Loucy (cell line): Measurements from ENCODE around the gene DRP2.
"Not testable (repeated sequence)": the region's sequence is repeated elsewhere in the genome, so short reads cannot be mapped to it uniquely, and the experiment has no call there.

ENCODE experiments used
- H2AFZ ChIP-seq: fragments of 200-600 bp; sonication (generic); 2 replicates; pipeline ENCODE4 v1.6.0; 2016; ENCODE audit warnings: antibody characterized with exemption, mild to moderate bottlenecking, low read length, moderate library complexity
- H3F3A ChIP-seq: fragments of 200-600 bp; 2 replicates; pipeline ENCODE4 v1.6.0; 2016; ENCODE audit warnings: antibody characterized with exemption, low read depth, mild to moderate bottlenecking
- H3K27me3 ChIP-seq: fragments of 200-600 bp; sonication (generic); 2 replicates; pipeline ENCODE4 v1.6.1; 2014; ENCODE audit warnings: low read length, mild to moderate bottlenecking; ENCODE audit not compliant: insufficient read depth, poor library complexity, severe bottlenecking
- H3K36me3 ChIP-seq: fragments of 200-600 bp; sonication (generic); 2 replicates; pipeline ENCODE4 v1.6.1; 2016; ENCODE audit warnings: low read length; ENCODE audit not compliant: insufficient read depth
- H3K4me1 ChIP-seq: fragments of 200-600 bp; sonication (generic); 2 replicates; pipeline ENCODE4 v1.5.1; 2014; ENCODE audit warnings: low read length, mild to moderate bottlenecking; ENCODE audit not compliant: insufficient read depth, poor library complexity, severe bottlenecking
- H3K4me2 ChIP-seq: fragments of 200-600 bp; sonication (generic); 2 replicates; pipeline ENCODE4 v1.6.0; 2014; ENCODE audit warnings: antibody characterized with exemption, low read length, low read depth, mild to moderate bottlenecking; ENCODE audit not compliant: poor library complexity, severe bottlenecking
- H3K4me3 ChIP-seq: fragments of 200-600 bp; sonication (generic); 2 replicates; pipeline ENCODE4 v1.5.1; 2014; ENCODE audit warnings: low read length, mild to moderate bottlenecking, mixed read lengths; ENCODE audit not compliant: poor library complexity, severe bottlenecking
- H3K79me2 ChIP-seq: fragments of 200-600 bp; sonication (generic); 2 replicates; pipeline ENCODE4 v1.6.1; 2014; ENCODE audit warnings: low read length; ENCODE audit not compliant: insufficient read depth
- H3K9ac ChIP-seq: fragments of 200-600 bp; sonication (generic); 2 replicates; pipeline ENCODE4 v1.6.0; 2014; ENCODE audit warnings: mild to moderate bottlenecking, low read depth, low read length, moderate library complexity; ENCODE audit not compliant: poor library complexity, severe bottlenecking
- H3K9me2 ChIP-seq: fragments of 200-600 bp; sonication (generic); replicated peaks from 2 replicates; pipeline ENCODE4 v1.6.1; 2016; ENCODE audit warnings: low read depth, low read length, mixed read lengths
- H3K9me3 ChIP-seq: fragments of 200-600 bp; sonication (generic); 2 replicates; pipeline ENCODE4 v1.6.1; 2014; ENCODE audit warnings: mild to moderate bottlenecking, antibody characterized with exemption, low read length, low read depth; ENCODE audit not compliant: insufficient read depth
- H4K20me1 ChIP-seq: fragments of 200-600 bp; sonication (generic); 2 replicates; pipeline ENCODE4 v1.6.0; 2014; ENCODE audit warnings: antibody characterized with exemption, low read length, mild to moderate bottlenecking; ENCODE audit not compliant: insufficient read depth, poor library complexity, severe bottlenecking
- CTCF ChIP-seq: fragments of 200-600 bp; sonication (generic); conservative IDR thresholded peaks from 2 replicates; pipeline ENCODE4 v1.5.1; 2014; ENCODE audit warnings: mild to moderate bottlenecking, antibody characterized with exemption, low read length
- EZH2phosphoT487 ChIP-seq: fragments of 200-600 bp; IDR thresholded peaks from 2 replicates; pipeline ENCODE4 v1.6.1; 2018; ENCODE audit warnings: antibody characterized with exemption, mild to moderate bottlenecking, moderate library complexity, borderline replicate concordance

The DRP2 gene

GRCh38 chrX:101187961-101188360 lies 31.6 kb upstream of the DRP2 start:
- not testable (repeated sequence) for H3K79me2 ChIP-seq, H3K9ac ChIP-seq, H3K36me3 ChIP-seq, H4K20me1 ChIP-seq, H3F3A ChIP-seq, H3K4me2 ChIP-seq, H3K4me3 ChIP-seq, H3K27me3 ChIP-seq, H2AFZ ChIP-seq, H3K9me2 ChIP-seq, H3K4me1 ChIP-seq, H3K9me3 ChIP-seq

GRCh38 chrX:101190736-101191135 lies 28.9 kb upstream of the DRP2 start:
- no peak overlapping the region for H3K4me2 ChIP-seq

DNA sequence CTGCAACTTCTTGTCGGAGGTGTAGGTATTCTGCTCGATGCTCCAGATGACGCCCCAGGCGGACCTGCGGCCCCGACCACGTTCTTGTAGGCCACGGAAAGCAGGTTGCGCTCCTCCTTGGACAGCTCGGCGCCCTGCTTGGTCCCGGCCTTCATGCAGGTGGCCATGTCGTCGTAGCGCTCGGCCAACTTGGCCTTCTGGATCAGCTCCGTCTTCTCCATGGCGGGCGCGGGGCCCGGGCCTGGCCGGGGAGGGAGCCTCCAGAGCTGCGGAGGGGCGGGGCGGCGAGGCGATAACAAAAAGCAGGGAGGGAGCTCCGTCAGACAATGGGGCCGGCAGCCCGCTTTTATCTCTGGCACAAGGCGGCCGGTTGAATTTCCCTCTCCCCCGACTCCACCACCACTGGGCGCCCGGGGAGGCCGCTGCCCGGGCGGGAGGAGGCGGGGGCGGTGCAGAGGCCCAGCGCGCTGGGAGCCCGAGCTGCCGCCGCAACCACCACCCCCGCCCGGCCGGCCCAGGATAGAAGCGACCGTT lies 28.3 kb upstream of the DRP2 start:
- no peaks in the 10 kb centered on the region for H3F3A ChIP-seq
- no peak overlapping the region for H3K4me3 ChIP-seq

More at GRCh38 chrX:101190736-101191135, 28.9 kb upstream of the DRP2 start:
- no peaks in the 10 kb centered on the region for H3K27me3 ChIP-seq
- H3K4me3 ChIP-seq, result no peak overlapping the region
- H3K79me2 ChIP-seq, result no peaks in the 10 kb centered on the region
- H2AFZ ChIP-seq, result no peak overlapping the region
- H3K4me1 ChIP-seq, result no peaks in the 10 kb centered on the region
- no peak for TF ChIP-seq EZH2phosphoT487
- no peak for TF ChIP-seq CTCF
- no peaks in the 10 kb centered on the region for H3K9me2 ChIP-seq
- no peaks in the 10 kb centered on the region for H3K9me3 ChIP-seq
- no peaks in the 10 kb centered on the region for H4K20me1 ChIP-seq
- H3K9ac ChIP-seq, result no peak overlapping the region
- H3K36me3 ChIP-seq, result no peaks in the 10 kb centered on the region
- H3F3A ChIP-seq, result no peaks in the 10 kb centered on the region

More for the DNA sequence above, 28.3 kb upstream of the DRP2 start:
- Histone ChIP-seq H3K4me1 (no peaks in the 10 kb centered on the region), H3K9me3 (no peaks in the 10 kb centered on the region), H3K9ac (no peak overlapping the region), H4K20me1 (no peaks in the 10 kb centered on the region), H3K4me2 (no peak overlapping the region), H3K27me3 (no peaks in the 10 kb centered on the region), H3K9me2 (no peaks in the 10 kb centered on the region), H3K79me2 (no peaks in the 10 kb centered on the region), H2AFZ (no peak overlapping the region), H3K36me3 (no peaks in the 10 kb centered on the region)
- TF ChIP-seq EZH2phosphoT487 (no peak), CTCF (no peak)
